Dedifferentiated amniotic fluid mesenchymal stem cell (primary cell): ENCODE results near the gene SET.
A peak's percentile ranks its signal among the peaks of the same experiment; 100 is the strongest.
"Not testable (repeated sequence)": the region's sequence is repeated elsewhere in the genome, so short reads cannot be mapped to it uniquely, and the experiment has no call there.

ENCODE experiments used
- DNase-seq: peaks from one replicate; pipeline ENCODE4 v3.0.0-alpha.2; 2016; ENCODE audit errors: extremely low spot score

SET gene

GRCh38 chr9:128688501-128689292 is at the start of gene SET:
SET (plus strand) TSS chr9:128689222; CDS start chr9:128689583, 361 bp downstream.
- DNase-seq: peak; percentile 83

GRCh38 chr9:128640603-128641002 is 48.4 kb upstream of the SET start:
- DNase-seq: no peak

- no peak for DNase-seq
Observed at GRCh38 chr9:128642675-128643245, 46.3 kb upstream of the SET start.

- DNase-seq: no peak
Observed at GRCh38 chr9:128643519-128644300, 45.3 kb upstream of the SET start.

- DNase-seq: not testable (repeated sequence)
Observed at GRCh38 chr9:128648206-128648605, 40.8 kb upstream of the SET start.

GRCh38 chr9:128651798-128652197 is 37.2 kb upstream of the SET start:
- no peak for DNase-seq

GRCh38 chr9:128653908-128654307 is 35.1 kb upstream of the SET start:
- no peak for DNase-seq

- DNase-seq: no peak
Observed at GRCh38 chr9:128654481-128654880, 34.5 kb upstream of the SET start.

GRCh38 chr9:128656416-128657343 is 32.3 kb upstream of the SET start, which contains the start of gene DYNC2I2:
DYNC2I2 (minus strand) TSS chr9:128656847; CDS start chr9:128656726, 121 bp downstream.
- peak; percentile 81 for DNase-seq

GRCh38 chr9:128657344-128657704 is 31.7 kb upstream of the SET start:
- no peak for DNase-seq

- no peak for DNase-seq
Observed at GRCh38 chr9:128657796-128658195, 31.2 kb upstream of the SET start.

GRCh38 chr9:128666481-128666941 is 22.5 kb upstream of the SET start:
- not testable (repeated sequence) for DNase-seq

- DNase-seq: no peak
Observed at GRCh38 chr9:128669786-128670185, 19.2 kb upstream of the SET start.

GRCh38 chr9:128675382-128675781 is 13.6 kb upstream of the SET start:
- no peak for DNase-seq

GRCh38 chr9:128677794-128678193 is 11.2 kb upstream of the SET start:
- no peak for DNase-seq

- no peak for DNase-seq
Observed at GRCh38 chr9:128683340-128684064, 5.5 kb upstream of the SET start.

GRCh38 chr9:128684065-128684324 is 5.0 kb upstream of the SET start:
- no peak for DNase-seq

GRCh38 chr9:128684325-128685199 is 4.5 kb upstream of the SET start:
- peak; percentile 47 for DNase-seq

- no peak for DNase-seq
Observed at GRCh38 chr9:128685636-128686489, 3.2 kb upstream of the SET start.
